HTR-8/SVneo (cell line): Measurements from ENCODE around the gene JAGN1.
A peak's percentile ranks its signal among the peaks of the same experiment; 100 is the strongest.
"Not testable (repeated sequence)": the region's sequence is repeated elsewhere in the genome, so short reads cannot be mapped to it uniquely, and the experiment has no call there.

ENCODE experiments used
- DNase-seq: peaks from one replicate; pipeline ENCODE4 v3.0.0; 2011; ENCODE audit warnings: low spot score, mixed read lengths; ENCODE audit not compliant: insufficient read length
- FAIRE-seq: peaks from 2 replicates; lab custom pipeline; 2011; peaks lifted over from hg19 to GRCh38; lab: Jason Lieb, UNC

JAGN1 gene

GRCh38 chr3:9890249-9891071 lies at the start of gene JAGN1:
Gene JAGN1, plus strand, starts transcription at chr3:9890610. Its CDS starts 113 bp downstream, at chr3:9890723.
- peak; percentile 71 for DNase-seq
- no peak for FAIRE-seq

- no peak for FAIRE-seq
- DNase-seq: no peak
These were observed 49.4 kb upstream of the JAGN1 start for GRCh38 chr3:9841015-9841414.

- DNase-seq: peak; percentile 99
- FAIRE-seq: peak; percentile 33
These were observed 46.5 kb upstream of the JAGN1 start, which contains the start of gene RPUSD3 for GRCh38 chr3:9843715-9844438. Gene RPUSD3, minus strand, starts transcription at chr3:9844008. Its CDS starts 18 bp downstream, at chr3:9843990.

GRCh38 chr3:9846231-9846630 lies 44.2 kb upstream of the JAGN1 start:
- no peak for DNase-seq
- no peak for FAIRE-seq

- DNase-seq (no peak), FAIRE-seq (no peak)
These were observed 43.4 kb upstream of the JAGN1 start for GRCh38 chr3:9846931-9847488.

GRCh38 chr3:9847870-9848269 lies 42.5 kb upstream of the JAGN1 start:
- FAIRE-seq: not testable (repeated sequence)

GRCh38 chr3:9848860-9849259 lies 41.5 kb upstream of the JAGN1 start:
- not testable (repeated sequence) for DNase-seq, FAIRE-seq

More at GRCh38 chr3:9847870-9848269, 42.5 kb upstream of the JAGN1 start:
- not testable (repeated sequence) for DNase-seq

GRCh38 chr3:9851383-9851782 lies 39.0 kb upstream of the JAGN1 start:
- not testable (repeated sequence) for FAIRE-seq, DNase-seq

GRCh38 chr3:9851926-9852325 lies 38.5 kb upstream of the JAGN1 start:
- not testable (repeated sequence) for DNase-seq, FAIRE-seq

- DNase-seq (no peak), FAIRE-seq (no peak)
These were observed 37.9 kb upstream of the JAGN1 start for GRCh38 chr3:9852528-9852927.

- not testable (repeated sequence) for FAIRE-seq, DNase-seq
These were observed 36.0 kb upstream of the JAGN1 start for GRCh38 chr3:9854291-9854940.

- no peak for DNase-seq
- FAIRE-seq: no peak
These were observed 34.8 kb upstream of the JAGN1 start for GRCh38 chr3:9855594-9855993.

GRCh38 chr3:9859530-9860025 lies 30.8 kb upstream of the JAGN1 start:
- DNase-seq (no peak), FAIRE-seq (no peak)

GRCh38 chr3:9861201-9861600 lies 29.2 kb upstream of the JAGN1 start:
- FAIRE-seq (no peak), DNase-seq (no peak)

GRCh38 chr3:9861626-9862130 lies 28.7 kb upstream of the JAGN1 start:
- no peak for FAIRE-seq
- DNase-seq: no peak

GRCh38 chr3:9862391-9863057 lies 27.9 kb upstream of the JAGN1 start:
- DNase-seq (no peak), FAIRE-seq (no peak)

- FAIRE-seq: no peak
These were observed 27.2 kb upstream of the JAGN1 start for GRCh38 chr3:9863058-9863772.

GRCh38 chr3:9864200-9864927 lies 26.0 kb upstream of the JAGN1 start:
- DNase-seq (no peak), FAIRE-seq (no peak)

More at GRCh38 chr3:9863058-9863772, 27.2 kb upstream of the JAGN1 start:
- no peak for DNase-seq
